HUES64 (cell line): ENCODE results near the gene PSMA7.

Experiments used
- H3K27ac ChIP-seq: 2 replicates; pipeline ENCODE4 v1.7.0; 2013; ENCODE audit warnings: low read depth, low read length, inconsistent platforms
- H3K27me3 ChIP-seq: 2 replicates; pipeline ENCODE4 v1.6.1; 2013; ENCODE audit warnings: mild to moderate bottlenecking, low read length; ENCODE audit not compliant: insufficient read depth
- H3K36me3 ChIP-seq: 2 replicates; pipeline ENCODE4 v1.6.1; 2013; ENCODE audit warnings: mild to moderate bottlenecking, low read length; ENCODE audit not compliant: insufficient read depth
- H3K4me1 ChIP-seq: 2 replicates; pipeline ENCODE4 v1.6.1; 2013; ENCODE audit warnings: mild to moderate bottlenecking, low read length, moderate library complexity; ENCODE audit not compliant: insufficient read depth
- H3K4me3 ChIP-seq: 2 replicates; pipeline ENCODE4 v1.5.1; 2013; ENCODE audit warnings: mild to moderate bottlenecking, low read length, moderate library complexity
- H3K9ac ChIP-seq: 2 replicates; pipeline ENCODE4 v1.6.1; 2013; ENCODE audit warnings: mild to moderate bottlenecking, low read depth, low read length
- H3K9me3 ChIP-seq: 2 replicates; pipeline ENCODE4 v1.6.1; 2013; ENCODE audit warnings: low read depth, low read length; ENCODE audit not compliant: insufficient read depth
- WGBS: fragments of 150-250, 120-280 bp; methylation state at CpG from one replicate; pipeline ENCODE4 v1.1.7; 2013; ENCODE audit warnings: missing lambda C conversion rate; 5-methylcytosine and 5-hydroxymethylcytosine counted together

The PSMA7 gene

GRCh38 chr20:62121776-62122653 lies 21.2 kb downstream of the PSMA7 start, which contains the start of gene LSM14B:
Gene LSM14B, plus strand, starts transcription at chr20:62122475. Its CDS starts 192 bp downstream, at chr20:62122667.
- peak within 1 kb of the TSS; percentile 76 for H3K4me3 ChIP-seq
- 0 out of 2 replicates have a peak, but pooled peaks cover 2% of the 10 kb centered on the region for H3K27me3 ChIP-seq
- H3K4me1 ChIP-seq, result peaks cover 11% of the 10 kb centered on the region; the same call in 1 of the 2 replicates
- peak within 1 kb of the TSS; percentile 89 for H3K9ac ChIP-seq
- no peaks in the 10 kb centered on the region for H3K9me3 ChIP-seq
- H3K27ac ChIP-seq, result peak within 1 kb of the TSS; percentile 97
- H3K36me3 ChIP-seq, result peaks cover 30% of the 10 kb centered on the region
- WGBS, result under 1% methylated on average over 124 of the region's 124 CpGs

DNA sequence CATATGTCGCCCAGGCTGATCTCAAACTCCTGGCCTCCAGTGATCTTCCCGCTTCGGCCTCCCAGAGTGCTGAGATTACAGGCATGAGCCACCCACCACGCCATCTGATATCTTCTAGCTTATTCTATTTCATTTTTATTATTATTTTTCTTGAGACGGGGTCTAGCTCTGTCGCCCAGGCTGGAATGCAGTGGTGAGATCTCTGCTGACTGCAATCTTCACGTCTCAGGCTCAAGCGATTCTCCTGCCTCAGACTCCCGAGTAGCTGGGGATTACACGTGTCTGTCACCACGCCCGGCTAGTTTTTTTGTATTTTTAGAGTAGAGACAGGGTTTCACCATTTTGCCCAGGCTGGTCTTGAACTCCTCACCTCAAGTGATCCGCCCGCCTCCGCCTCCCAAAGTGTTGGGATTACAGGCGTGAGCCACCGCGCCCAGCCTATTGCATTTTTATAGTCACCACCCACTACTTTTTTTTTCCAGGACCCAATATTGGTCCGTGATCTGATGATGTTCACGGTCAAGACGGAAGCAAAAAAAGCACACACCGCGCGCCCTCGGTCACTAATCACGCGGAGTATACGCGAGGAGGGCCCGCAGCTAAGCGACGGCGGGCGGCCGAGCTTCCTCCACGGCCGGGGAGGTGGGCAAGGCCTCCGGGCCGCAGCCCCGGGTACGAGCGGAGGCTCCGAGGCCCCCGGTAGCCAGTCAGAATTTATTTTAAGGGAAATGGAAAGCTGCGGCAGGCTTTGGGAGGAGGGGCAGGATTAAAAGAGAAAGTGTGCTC lies 22.0 kb downstream of the PSMA7 start:
- H3K4me1 ChIP-seq, result peaks cover 11% of the 10 kb centered on the region; the same call in 1 of the 2 replicates
- 26% methylated on average over 45 of the region's 45 CpGs for WGBS
- peak overlapping the region; percentile 97 for H3K27ac ChIP-seq
- peaks cover 22% of the 10 kb centered on the region for H3K36me3 ChIP-seq
- H3K27me3 ChIP-seq, result 0 out of 2 replicates have a peak, but pooled peaks cover 2% of the 10 kb centered on the region
- no peaks in the 10 kb centered on the region for H3K9me3 ChIP-seq
- peak overlapping the region; percentile 71 for H3K9ac ChIP-seq
- H3K4me3 ChIP-seq, result peak overlapping the region; percentile 76

DNA sequence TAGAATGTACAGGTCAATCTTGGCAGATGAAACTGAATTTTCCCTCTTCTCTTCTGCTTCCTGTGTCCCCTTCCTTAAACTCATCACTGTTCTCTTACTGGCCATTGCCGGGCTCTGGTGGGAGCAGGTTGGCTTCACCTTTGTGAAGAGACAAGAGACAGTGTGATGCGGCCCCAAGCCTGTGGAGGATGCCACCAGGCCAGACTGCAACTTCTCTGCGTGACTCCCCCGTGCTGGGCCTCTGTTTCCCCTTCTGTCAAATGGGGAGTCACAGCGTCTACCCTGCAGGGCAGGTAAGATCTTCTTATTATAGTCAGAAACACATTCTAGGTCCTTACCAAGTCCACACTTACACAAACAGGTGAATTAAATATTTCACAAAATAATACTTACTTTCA lies 22.8 kb downstream of the PSMA7 start:
- Histone ChIP-seq H3K4me1 (peaks cover 11% of the 10 kb centered on the region; the same call in 1 of the 2 replicates), H3K27me3 (0 out of 2 replicates have a peak, but pooled peaks cover 2% of the 10 kb centered on the region), H3K9ac (no peak overlapping the region), H3K4me3 (no peak overlapping the region), H3K27ac (no peak overlapping the region), H3K36me3 (peaks cover 14% of the 10 kb centered on the region), H3K9me3 (no peaks in the 10 kb centered on the region)
- WGBS, result 91% methylated on average over 5 of the region's 5 CpGs

- 82% methylated on average over 10 of the region's 10 CpGs for WGBS
- H3K9ac ChIP-seq, result no peak overlapping the region
These were observed 23.4 kb downstream of the PSMA7 start for GRCh38 chr20:62119591-62120364.

GRCh38 chr20:62119115-62119514 lies 24.1 kb downstream of the PSMA7 start:
- H3K27me3 ChIP-seq, result 0 out of 2 replicates have a peak, but pooled peaks cover 2% of the 10 kb centered on the region
- no peak overlapping the region for H3K4me3 ChIP-seq
- H3K9me3 ChIP-seq, result no peaks in the 10 kb centered on the region
- H3K27ac ChIP-seq, result no peak overlapping the region
- H3K36me3 ChIP-seq, result peaks cover 1% of the 10 kb centered on the region
- no peak overlapping the region for H3K9ac ChIP-seq
- WGBS, result 89% methylated on average over 5 of the region's 5 CpGs
- H3K4me1 ChIP-seq, result peaks cover 7% of the 10 kb centered on the region; the same call in 1 of the 2 replicates

More at GRCh38 chr20:62119591-62120364, 23.4 kb downstream of the PSMA7 start:
- Histone ChIP-seq H3K4me1 (peaks cover 11% of the 10 kb centered on the region; the same call in 1 of the 2 replicates), H3K4me3 (no peak overlapping the region), H3K9me3 (no peaks in the 10 kb centered on the region), H3K27ac (no peak overlapping the region), H3K27me3 (0 out of 2 replicates have a peak, but pooled peaks cover 2% of the 10 kb centered on the region), H3K36me3 (peaks cover 8% of the 10 kb centered on the region)

DNA sequence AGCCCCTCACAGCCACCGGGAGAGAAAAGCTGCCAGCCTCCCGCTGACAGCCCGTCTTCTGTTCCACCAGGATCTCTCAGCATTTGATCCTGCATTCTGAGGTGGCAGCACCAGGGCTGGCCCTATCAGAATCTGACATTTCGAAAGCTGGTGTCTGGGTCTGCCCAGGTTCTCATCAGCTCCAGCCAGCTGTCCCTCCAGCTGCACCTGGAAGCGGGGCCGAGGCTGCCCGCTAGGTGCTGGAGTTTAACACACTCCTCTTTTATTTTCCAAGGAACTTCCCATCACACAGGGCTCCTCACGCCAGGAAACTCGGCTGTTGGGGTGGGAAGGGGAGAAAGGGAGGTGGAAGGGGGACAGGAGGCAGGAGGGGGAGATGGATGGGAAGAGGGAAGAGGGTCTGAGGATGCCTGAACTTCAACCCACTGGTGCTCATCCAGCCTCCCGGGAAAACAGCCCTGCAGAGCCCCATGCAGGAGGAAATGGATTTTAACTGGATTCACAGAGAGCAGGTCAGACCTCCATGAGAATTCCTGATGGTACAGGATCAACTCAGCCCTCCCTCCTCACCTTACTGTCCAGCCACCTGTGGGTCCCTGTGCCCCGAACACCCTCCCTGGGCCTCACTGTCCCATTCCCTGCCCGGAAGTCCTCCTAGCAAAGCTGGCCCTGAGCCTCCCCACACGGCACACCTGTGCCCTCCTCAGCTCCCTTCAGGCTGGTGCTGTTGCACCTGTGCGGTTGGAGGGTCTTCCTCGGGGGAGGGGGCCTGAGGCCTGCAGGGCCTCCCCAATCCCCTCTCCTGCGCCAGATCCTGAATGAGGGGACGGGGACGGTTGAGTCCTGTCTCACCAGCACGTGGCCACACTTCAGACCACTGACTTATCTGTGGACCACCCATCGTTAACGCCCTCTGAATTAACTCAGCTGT lies 24.8 kb downstream of the PSMA7 start:
- 0 out of 2 replicates have a peak, but pooled peaks cover 2% of the 10 kb centered on the region for H3K27me3 ChIP-seq
- no peak overlapping the region for H3K4me3 ChIP-seq
- H3K4me1 ChIP-seq, result peaks cover 1% of the 10 kb centered on the region; the same call in 1 of the 2 replicates
- H3K36me3 ChIP-seq, result no peaks in the 10 kb centered on the region
- no peak overlapping the region for H3K9ac ChIP-seq
- H3K27ac ChIP-seq, result no peak overlapping the region
- WGBS, result 82% methylated on average over 21 of the region's 21 CpGs
- H3K9me3 ChIP-seq, result no peaks in the 10 kb centered on the region

- Histone ChIP-seq H3K4me3 (no peak overlapping the region), H3K9me3 (no peaks in the 10 kb centered on the region), H3K4me1 (no peaks in the 10 kb centered on the region), H3K36me3 (no peaks in the 10 kb centered on the region), H3K27me3 (0 out of 2 replicates have a peak, but pooled peaks cover 2% of the 10 kb centered on the region), H3K27ac (no peak overlapping the region), H3K9ac (no peak overlapping the region)
- 76% methylated on average over 15 of the region's 15 CpGs for WGBS
These were observed 25.5 kb downstream of the PSMA7 start for GRCh38 chr20:62117658-62118057.

GRCh38 chr20:62117362-62117646 lies 25.9 kb downstream of the PSMA7 start:
- 69% methylated on average over 9 of the region's 9 CpGs for WGBS
- H3K9ac ChIP-seq, result no peak overlapping the region
- H3K9me3 ChIP-seq, result no peaks in the 10 kb centered on the region
- no peaks in the 10 kb centered on the region for H3K4me1 ChIP-seq
- H3K36me3 ChIP-seq, result no peaks in the 10 kb centered on the region
- no peak overlapping the region for H3K4me3 ChIP-seq
- 0 out of 2 replicates have a peak, but pooled peaks cover 2% of the 10 kb centered on the region for H3K27me3 ChIP-seq
- no peak overlapping the region for H3K27ac ChIP-seq

DNA sequence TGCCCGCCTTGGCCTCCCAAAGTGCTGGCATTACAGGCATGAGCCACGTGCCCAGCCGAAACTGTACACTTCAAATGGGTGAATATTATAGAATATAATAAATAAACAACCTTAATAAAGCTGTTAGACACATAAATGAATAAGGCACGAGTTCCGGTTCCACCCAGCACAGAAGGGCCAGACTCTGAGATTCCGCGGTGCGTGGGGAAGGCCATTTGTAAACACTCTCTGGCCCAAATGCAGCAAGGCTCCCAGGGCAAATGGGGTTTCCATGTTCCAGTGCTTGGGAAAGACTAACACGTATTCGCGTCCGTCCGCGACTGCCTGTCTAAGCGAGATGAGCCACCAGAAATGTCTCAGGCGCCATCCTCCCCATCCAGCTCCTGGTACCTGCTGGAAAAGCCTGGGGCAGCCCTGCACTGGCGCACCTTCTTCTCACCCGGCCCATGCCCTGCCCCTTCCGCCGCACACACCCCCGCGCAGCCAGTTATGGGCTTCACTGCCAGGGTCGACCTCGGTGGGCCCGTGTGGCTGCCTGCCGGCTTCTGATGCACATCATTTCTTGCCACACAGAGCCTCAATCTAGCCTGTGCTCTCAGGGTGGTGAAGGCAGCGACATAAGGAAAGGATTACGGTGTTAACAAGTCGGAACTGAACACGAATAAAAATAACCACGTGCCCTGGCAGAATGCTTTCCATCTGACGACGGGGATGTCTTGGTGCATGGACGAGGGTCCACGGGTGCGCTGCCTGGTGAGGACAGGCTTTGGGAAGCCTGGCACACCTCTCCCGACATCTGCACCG lies 26.4 kb downstream of the PSMA7 start:
- no peak overlapping the region for H3K27ac ChIP-seq
- no peaks in the 10 kb centered on the region for H3K36me3 ChIP-seq
- no peak overlapping the region for H3K4me3 ChIP-seq
- H3K9ac ChIP-seq, result no peak overlapping the region
- no peaks in the 10 kb centered on the region for H3K4me1 ChIP-seq
- 91% methylated on average over 36 of the region's 38 CpGs for WGBS
- H3K9me3 ChIP-seq, result no peaks in the 10 kb centered on the region
- H3K27me3 ChIP-seq, result 0 out of 2 replicates have a peak, but pooled peaks cover 2% of the 10 kb centered on the region
